Head of caudate nucleus (tissue), 42 donors: ENCODE data around the gene ACVR1.
"Not testable (repeated sequence)": the region's sequence is repeated elsewhere in the genome, so short reads cannot be mapped to it uniquely, and the experiment has no call there.

ENCODE experiments used
- DNase-seq, 42 donors: peaks; one replicate each; pipeline versions ENCODE4 v3.0.0 to v3.0.0-alpha.2; 2020 to 2021; ENCODE audit warnings: mixed read lengths in 7 of 42
- intact Hi-C: fragments of 100-400 bp; cut with DNase I; formaldehyde crosslinking; loops from one replicate; pipeline ENCODE4 v1.15.0; 2022

ACVR1 gene

DNA sequence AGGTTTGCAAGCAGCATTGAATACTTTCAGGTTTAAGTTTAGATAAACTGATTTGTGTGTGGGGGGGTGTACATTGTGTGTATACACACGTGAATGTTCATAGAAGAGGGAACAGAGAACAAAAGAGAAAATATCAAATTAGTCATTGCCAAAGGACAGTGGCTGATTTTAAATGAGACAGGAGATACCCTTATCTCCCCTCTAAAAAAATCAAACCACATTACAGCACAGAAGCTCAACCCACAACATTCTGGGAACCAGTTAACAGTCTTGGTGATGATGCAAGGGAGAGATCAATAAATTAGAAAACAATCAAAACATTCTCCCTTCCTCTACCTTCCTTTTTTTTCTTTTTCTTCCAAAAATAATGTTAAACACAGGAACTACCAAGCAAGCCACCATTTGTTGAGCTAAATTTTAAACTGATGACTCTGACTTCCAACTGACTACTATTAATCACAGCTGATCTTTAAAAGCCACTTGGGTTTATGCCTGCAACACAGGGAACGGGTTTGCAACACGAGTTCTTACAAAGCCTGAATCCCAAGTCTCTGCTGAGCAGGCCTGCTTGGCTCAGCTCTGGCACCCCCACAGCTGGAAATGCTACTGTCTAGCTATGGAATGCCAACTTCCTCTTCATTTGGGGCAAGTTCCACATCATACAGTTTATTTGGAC, 128.3 kb downstream of the ACVR1 start:
- DNase-seq: peak in 1 of 42 donors; percentile 3
- intact Hi-C loops: no loop called here

DNA sequence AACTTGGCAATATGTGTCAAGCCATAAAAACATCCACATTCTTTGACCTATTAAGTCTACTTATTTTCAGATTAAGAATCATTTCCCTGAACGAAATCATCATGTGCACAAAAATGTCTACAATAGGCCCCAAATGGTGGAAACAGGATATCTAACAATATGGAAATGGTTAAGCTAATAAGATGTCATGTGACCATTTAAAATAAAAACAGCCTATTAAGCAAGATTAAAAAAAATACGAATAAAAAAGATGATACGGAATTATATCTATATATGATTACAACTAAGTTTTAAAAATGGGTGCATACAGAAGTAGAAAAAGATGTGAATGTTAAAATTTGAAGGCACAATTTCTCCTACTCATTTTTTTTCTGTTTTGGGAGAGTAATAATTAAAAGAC, 128.8 kb downstream of the ACVR1 start:
- no peak for DNase-seq
- intact Hi-C loops: no loop called here

DNA sequence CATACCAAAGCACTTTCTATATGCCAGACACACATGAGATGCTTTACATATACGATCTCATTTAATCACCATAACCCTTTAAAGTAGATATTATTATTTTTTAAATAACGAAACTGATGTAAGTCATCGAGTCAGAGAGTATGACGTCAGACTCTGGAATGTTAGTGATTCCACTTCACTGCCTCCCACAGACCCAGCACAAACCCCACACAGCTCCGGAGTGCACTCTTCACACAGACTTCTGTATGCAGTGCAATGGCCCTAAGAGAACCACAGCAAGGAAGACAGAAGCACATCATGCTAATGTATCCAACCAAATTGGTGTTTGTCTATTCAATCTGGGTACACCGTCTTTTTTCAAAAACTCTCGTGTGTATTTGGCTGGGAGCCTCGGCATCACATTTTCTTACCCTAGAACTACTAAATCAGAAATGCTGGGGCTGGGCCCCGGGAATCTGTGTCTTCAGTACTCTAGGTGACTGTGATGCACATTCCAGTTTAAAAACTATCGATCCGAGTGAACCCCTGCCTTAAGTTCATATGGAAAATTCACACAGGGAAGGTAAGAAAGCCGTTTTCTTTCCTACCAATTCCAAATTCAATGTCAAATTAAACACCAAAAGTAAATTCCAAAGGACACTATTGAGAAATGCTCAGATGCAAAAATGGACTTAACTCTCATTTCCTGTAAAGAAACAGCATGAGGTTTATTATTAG, 129.7 kb downstream of the ACVR1 start:
- intact Hi-C loops: no loop called here
- DNase-seq: peak in 10 of 42 donors; percentile 14 to 55 (median 31)

DNA sequence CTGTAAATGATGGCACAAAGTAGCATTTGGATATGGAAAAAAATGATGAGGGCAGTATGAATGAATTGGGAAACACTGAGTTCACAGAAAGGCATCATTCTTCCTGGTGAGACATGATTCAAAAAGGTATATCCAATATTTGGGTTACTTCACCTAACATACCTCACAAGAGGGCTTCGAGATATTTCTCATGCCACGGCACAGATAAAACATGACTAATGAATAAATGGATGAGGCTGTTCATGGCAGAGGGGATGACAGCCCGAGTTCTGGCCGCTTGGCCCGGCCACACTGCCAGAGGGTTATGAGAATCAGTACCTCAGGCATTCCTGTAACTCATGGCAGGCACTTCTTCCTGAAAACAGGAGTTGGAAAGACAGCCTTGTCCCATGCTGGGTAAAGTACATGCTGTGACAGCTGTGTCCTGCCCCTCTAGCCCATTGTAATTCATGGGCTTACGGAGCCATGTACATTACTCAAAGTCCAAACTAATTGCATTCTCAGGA, 131.5 kb downstream of the ACVR1 start:
- no peak for DNase-seq
- intact Hi-C loops: no loop called here

DNA sequence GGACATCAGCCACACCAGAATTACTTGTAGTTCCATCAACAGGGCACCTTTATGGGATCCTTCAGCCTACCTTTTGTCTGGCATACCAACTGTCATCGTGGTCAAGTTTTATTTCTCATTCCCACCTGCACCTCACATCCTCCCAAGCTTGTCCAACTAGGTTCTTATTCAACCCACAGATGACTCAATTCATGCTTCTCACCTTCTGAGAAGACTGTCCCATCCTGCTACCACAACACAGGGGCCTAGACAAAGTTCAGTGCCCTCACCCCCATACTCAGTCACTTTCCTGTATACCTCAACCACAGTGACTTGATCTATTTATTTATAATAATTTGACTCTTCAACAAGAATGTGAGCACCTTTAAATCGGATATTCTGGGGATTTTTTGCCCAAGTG, 133.1 kb downstream of the ACVR1 start:
- intact Hi-C loops: no loop called here
- no peak for DNase-seq

DNA sequence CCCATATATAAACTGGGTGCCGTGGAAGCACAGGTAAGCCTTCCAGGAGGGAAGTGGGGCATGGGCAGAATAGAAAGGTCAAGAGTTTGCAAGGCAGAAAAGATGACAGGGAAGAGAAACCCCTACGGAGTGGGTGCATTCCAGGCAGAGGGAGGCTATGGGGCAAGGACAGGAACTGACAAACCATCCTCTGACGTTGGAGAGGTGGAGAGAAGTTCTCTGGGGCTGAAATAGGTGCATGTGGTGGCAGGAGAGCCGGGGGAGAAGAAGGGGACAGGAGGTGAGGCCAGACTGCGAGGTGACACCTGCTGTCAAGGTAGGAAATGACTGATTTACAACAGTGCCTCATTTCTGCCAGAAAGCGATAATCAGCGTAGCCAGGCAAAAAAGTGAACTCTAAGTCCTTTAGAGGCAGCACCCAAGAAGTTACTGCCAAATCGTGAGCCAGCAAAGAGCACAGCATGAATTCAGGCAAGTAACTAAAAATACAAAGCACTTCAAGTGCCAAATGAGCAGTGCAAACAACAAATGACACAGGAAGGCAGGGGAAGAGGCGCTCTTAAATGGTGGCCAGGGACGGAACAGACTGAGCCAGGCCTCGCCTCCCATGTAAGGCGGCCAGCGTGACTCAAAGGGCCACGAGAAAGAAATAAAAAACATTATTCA, 134.2 kb downstream of the ACVR1 start:
- no peak for DNase-seq
- intact Hi-C loops: no loop called here

DNA sequence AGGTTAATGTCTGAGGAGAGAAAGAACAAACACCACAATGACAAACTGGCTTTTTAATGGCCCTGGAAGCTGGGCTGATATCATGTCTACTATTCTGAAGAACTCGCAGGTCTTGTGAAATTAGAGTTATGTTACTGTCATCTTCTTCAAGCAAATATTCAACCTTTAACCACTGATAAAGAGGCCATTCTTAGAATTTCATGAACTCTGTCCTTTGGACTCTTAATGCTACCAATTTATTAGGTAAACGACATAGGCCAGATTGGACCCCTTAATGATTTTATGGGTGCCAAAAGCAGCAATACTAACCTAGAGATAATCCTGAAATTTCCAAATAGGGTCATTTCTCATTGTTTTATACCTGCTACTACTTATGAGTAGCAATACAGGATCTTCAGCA, 138.5 kb downstream of the ACVR1 start:
- intact Hi-C loops: loop anchor here (10.0 kb wide), 1 partner anchor 513 kb away; no protein-coding TSS in a partner anchor
- DNase-seq: no peak

DNA sequence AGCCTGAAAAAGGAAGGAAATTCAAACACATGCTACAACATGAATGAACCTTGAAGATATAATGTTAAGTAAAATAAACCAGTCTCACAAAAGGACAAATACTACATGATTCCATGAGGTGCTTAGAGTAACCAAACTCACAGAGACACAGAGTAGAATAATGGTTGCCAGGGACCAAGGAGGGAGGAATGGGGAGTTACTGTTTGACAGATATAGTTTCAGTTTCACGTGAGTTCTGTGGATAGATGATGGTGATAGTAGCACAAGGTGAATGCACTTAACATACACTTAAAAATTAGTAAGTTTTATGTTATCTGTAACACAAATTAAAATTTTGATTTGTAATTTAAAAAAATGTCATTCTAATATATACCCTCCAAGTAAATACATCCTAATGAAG, 140.6 kb downstream of the ACVR1 start:
- intact Hi-C loops: loop anchor here (10.0 kb wide), 1 partner anchor 511 kb away; no protein-coding TSS in a partner anchor
- no peak for DNase-seq

DNA sequence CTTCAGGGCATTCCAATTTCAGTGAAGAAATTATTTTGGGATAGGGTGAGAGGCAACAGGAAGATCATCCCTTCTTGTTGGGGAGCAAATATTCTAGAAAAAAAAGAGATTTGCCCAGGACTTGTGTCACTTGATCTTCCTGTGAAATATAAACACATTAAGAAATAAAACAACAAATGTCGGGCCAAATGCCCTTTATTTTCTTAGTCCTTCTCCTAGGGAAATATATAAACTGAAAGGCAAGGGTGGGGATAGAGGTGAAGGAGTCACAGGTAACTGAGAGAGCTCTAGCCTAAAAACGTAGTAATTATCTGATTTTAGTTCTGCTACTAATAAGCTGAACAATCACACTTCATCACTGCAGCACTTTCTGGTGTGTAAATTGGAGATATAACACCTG, 142.9 kb downstream of the ACVR1 start:
- no peak for DNase-seq
- intact Hi-C loops: loop anchor here (10.0 kb wide), 1 partner anchor 508 kb away; no protein-coding TSS in a partner anchor

DNA sequence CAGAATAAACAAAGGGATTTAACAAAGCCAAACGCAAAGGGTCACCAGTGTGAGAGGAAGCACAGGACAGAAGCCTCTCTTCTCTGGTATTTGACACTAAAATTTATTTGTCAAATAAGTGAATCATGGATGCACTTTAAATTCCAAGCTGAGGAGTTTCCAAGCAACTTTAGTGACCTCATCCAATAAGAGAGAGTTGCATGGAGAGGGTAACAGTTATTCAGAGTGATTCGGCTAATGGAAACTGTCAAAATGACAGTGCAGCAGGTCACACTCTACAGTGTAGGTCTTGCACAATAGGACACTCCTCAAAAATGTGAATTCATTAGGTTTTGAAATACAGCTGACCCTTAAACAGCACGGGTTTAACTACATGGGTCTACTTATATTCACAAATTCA, 143.5 kb downstream of the ACVR1 start:
- no peak for DNase-seq
- intact Hi-C loops: loop anchor here (10.0 kb wide), 1 partner anchor 508 kb away; no protein-coding TSS in a partner anchor

DNA sequence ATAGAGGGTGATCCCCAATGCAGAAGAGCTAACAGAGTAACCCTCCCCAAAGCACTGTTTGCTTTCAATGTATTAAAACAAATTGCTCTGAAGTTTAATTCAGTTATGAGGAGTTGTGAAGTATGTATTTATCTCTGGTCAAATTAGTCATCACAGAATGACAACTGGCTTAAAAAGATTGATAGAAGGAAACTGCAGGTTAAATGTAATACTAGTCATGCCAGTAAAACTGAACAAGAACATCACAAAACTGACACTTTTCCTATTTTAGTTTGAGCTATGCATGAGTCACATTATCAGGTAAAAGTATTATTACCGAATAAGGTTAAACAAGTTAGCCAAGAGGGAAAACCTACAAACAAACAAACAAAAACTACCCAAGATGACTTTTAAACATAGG, 148.4 kb downstream of the ACVR1 start:
- intact Hi-C loops: no loop called here

DNA sequence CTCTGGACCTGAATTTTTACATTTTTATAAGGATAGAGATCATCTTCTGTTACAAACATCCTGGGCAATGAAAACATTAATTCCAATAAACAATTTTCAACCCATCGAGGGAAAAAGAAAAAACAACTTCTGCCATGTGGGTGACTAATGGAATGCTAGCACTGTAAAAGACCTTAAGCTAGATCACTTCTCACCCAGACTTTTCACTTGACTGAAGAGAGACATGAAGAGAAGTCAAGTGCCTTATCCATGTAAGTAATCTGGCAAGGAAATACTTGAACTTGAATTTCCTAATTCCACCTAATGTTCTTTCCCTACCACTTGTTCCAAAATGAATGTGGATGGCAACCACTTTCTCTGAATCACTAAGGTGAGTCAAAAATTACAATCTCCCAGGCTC, 149.2 kb downstream of the ACVR1 start:
- DNase-seq: no peak
- intact Hi-C loops: no loop called here

More for the DNA sequence above, 148.4 kb downstream of the ACVR1 start:
- no peak for DNase-seq

DNA sequence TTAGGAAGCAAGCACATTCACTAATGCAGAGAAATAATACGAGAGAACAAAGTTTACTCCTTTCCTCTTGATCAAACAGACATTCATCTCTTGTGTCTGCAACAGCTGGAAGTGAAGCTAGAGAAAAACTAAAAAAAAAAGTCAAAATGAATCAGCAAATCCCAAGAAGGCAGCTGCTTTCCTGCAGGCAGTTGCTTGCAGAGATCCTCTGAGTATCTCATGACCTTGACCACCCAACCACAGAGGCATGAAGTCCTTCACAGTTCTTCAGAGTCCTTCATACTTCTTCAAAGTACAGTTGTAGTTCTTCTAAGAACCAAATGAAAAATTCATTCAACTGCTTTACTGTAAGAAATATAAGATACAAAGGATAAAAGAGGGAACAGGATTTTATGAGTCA, 150.3 kb downstream of the ACVR1 start:
- no peak for DNase-seq
- intact Hi-C loops: no loop called here

DNA sequence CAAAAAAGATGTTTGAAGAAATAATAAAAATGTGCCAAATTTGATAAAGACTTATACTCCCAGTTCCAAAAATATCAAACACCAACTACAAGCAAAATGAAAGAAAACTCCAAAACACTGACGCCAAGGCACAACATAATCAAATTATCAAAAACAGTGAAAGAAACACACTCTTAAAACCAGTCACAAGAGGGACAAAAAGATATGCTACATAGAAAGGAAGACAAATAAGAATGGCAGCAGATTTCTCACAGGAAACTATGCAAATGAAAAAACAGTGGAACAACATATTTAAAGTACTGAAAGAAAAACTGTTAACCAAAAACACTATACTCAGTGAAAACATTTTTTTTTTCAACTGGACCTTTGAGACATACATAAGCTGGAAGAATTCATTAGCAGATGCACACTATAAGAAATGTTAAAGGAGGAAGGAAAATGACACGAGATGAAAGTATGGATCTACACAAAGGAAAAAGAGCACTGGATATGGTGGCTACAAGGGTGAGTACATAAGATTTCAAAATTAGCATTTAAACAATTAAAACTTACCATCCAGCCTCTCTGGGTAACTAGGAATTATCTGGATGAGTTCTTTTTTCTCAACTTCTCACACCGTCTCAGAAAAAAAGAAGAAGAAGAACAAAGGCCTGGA, 153.4 kb downstream of the ACVR1 start:
- no peak for DNase-seq
- intact Hi-C loops: no loop called here

DNA sequence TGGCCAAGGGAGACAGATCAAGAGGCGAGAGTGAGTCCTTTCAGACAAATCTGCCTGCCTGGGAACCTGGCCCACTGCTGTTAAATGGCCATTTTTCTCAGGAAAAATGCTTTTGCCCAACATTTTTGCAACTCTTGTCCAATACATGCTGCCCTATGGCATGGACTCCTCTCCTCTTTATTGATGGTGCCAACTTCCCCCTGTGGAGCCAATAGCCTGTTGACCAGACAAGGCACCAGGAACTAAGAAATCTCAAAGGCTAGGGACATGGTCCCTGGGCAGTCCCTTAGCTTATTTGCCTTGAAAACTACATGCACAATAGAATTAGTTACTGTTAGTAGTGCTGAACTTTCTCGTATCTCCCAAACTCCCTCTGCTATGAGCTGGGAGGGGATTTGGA, 155.6 kb downstream of the ACVR1 start:
- DNase-seq: no peak
- intact Hi-C loops: no loop called here

DNA sequence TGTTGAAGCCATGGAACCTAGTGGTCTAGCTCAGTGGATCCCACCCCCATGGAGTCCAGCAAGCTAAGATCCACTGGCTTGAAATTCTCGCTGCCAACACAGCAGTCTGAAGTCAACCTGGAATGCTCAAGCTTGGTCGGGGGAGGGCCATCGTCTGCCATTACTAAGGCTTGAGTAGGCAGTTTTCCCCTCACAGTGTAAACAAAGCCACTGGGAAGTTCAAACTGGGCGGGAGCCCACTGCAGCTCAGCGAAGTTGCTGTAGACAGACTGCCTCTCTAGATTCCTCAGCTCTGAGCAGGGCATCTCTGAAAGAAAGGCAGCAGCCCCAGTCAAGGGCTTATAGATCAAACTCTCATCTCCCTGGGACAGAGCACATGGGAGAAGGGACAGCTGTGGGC, 171.5 kb downstream of the ACVR1 start:
- peak in 1 of 42 donors; percentile 5 for DNase-seq
- intact Hi-C loops: not testable (repeated sequence)

DNA sequence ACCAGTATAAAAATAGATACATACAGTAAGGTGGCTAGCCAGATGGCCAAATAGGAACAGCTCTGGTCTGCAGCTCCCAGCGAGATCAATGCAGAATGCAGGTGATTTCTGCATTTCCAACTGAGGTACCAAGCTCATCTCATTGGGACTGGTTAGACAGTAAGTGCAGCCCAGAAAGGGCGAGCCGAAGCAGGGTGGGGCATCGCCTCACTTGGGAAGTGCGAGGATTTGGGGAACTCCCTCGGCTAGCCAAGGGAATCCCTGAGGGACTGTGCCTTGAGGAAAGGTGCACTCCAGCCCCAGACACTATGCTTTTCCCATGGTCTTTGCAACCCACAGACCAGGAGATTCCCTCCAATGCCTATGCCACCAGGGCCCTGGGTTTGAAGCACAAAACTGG, 172.0 kb downstream of the ACVR1 start:
- intact Hi-C loops, DNase-seq: not testable (repeated sequence)

DNA sequence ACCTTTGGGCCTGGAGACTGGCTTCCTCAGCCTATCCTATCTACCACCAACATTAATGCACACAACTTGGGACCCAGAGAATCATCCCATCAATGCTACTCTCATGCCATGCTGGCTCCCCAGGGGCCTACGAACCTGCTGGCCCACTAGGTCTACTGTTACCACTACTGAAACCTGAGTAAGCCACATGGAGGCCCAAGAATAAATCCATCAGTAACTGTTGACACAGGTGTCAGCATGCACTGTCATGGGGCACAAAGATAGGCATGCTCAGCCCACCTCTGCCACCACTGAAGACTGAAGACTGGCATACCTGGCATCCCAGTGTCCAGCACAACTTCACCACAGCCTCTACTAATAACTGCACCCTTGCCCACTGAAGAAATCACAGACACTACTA, 176.3 kb downstream of the ACVR1 start:
- no peak for DNase-seq
- intact Hi-C loops: no loop called here

DNA sequence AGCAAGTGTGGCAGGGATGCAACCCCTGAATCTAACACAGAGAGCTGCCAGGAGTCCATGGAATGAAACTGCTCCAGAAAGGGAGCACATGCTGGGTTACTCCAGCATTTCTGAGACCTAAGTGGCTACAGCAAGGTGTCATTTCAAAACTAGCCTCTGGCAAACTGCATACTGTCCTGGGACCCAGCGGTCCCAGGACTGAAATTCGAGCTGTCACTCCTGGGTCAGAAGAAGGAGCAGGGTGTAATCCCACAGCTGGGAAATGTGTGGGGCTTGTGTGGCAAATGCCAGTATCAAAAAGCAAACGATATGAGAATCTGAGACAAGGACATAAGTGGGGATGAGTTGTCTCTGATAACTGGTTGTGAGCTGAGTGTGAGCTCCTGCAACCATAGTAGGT, 177.1 kb downstream of the ACVR1 start:
- intact Hi-C loops: no loop called here
- DNase-seq: no peak

DNA sequence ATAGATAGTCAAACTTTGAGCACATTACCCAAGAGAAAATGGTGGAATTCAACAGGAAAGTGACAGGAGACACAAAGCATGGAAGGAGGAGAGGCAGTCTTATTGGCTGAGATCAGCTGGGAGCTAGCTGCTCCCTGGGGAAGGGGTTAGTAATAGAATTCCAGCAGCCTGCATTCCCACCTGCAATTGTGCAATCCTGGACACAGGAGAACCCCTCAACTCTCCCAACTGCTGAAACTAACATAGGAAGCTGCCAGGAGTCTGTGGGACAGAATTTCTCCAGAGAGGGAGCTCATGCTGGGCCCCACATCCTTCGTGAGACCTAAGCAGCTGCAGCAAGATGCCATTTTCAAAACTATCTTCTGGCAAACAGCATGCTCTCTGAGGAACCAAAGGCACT, 177.7 kb downstream of the ACVR1 start:
- intact Hi-C loops: no loop called here
- DNase-seq: no peak
